WI38 (cell line): ENCODE measurements around the gene NELL1.

ENCODE experiments used
- H3K4me3 ChIP-seq: 2 replicates; pipeline ENCODE4 v1.5.1; 2011; ENCODE audit warnings: low read depth, mild to moderate bottlenecking, control low read depth, low read length
- CTCF ChIP-seq: IDR thresholded peaks from 2 replicates; pipeline ENCODE4 v1.5.1; 2012; ENCODE audit warnings: low read depth, mild to moderate bottlenecking, control low read depth, low read length

Gene NELL1

GRCh38 chr11:20668844-20669819 is at the start of gene NELL1:
Gene NELL1, plus strand, starts transcription at chr11:20669586.
- no peak within 1 kb of the TSS for H3K4me3 ChIP-seq
- TF ChIP-seq CTCF = no peak

DNA sequence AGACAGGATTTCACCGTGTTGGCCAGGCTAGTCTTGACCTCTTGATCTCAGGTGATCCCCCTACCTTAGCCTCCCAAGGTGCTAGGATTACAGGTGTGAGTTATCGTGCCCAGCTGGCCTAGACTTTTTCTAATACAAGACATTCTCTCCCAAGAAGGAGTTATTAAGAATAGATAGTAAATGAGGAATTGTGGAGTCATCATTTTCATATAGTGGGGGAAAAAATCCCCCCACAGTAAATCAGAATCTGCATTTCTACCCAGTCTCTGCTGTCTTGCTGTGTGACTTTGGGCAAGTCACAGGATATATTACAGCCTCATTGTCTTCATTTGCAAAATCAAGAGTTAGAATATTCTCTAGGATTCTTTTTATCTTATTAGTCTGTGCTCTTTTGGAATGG is 48.4 kb upstream of the NELL1 start:
- no peak for TF ChIP-seq CTCF
- no peak overlapping the region for H3K4me3 ChIP-seq

DNA sequence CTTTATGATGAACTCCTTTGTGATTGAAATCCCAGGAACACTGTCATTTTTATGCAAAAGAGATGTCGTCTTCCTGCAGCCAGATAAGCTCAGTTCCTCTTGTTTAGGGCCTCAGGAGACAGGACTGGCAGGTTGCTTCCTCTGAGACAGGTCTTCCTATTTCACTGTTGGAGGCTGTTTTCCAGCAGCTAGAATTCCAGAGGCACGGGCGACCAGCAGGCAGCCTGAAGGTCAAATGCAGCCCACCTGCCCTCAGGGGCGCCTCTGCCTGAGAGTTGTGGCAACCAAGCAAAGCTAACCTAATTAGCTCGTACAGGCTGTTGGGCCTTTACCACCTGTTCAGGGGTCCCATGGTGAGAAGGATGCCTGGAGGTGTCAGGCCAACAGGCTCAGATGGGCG is 47.7 kb upstream of the NELL1 start:
- no peak for TF ChIP-seq CTCF
- H3K4me3 ChIP-seq = no peak overlapping the region

GRCh38 chr11:20623252-20623651 is 46.1 kb upstream of the NELL1 start:
- TF ChIP-seq CTCF = no peak
- no peak overlapping the region for H3K4me3 ChIP-seq

- no peak for TF ChIP-seq CTCF
- no peak overlapping the region for H3K4me3 ChIP-seq
Measured at GRCh38 chr11:20626279-20626678, 43.1 kb upstream of the NELL1 start.

- no peak for TF ChIP-seq CTCF
- H3K4me3 ChIP-seq = no peak overlapping the region
Measured at GRCh38 chr11:20627026-20627425, 42.4 kb upstream of the NELL1 start.

DNA sequence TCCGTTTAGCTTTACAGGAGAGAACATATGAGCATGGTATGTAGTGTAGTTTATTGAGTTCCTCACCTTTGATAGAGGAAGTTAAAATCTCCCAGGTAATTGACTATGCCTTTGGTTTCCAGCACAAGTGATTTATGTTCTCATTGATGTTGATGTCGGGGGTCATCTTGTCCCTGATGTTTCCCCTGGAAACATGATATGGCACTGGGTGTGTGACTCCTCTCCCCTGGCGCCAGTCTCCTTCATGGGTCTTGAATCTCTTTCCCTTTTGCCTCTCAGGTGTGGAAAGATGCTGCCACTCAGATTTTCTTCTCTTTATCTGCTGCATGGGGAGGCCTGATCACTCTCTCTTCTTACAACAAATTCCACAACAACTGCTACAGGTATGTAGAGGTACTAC is 41.7 kb upstream of the NELL1 start:
- H3K4me3 ChIP-seq = no peak overlapping the region
- TF ChIP-seq CTCF = no peak
